H1 (cell line): Measurements from ENCODE around the gene HID1. TPM values are rescaled to one million over a fixed set of nuclear protein-coding genes. Genes with fewer than 3 reads are reported as not detected.

ENCODE experiments used
- CTCF ChIA-PET: fragments of 300-600 bp; sonication (Branson Sonifier 250); formaldehyde crosslinking; loops from one replicate; lab custom pipeline; 2021; ENCODE audit not compliant: partially characterized antibody; lab: Charles Lee
- POLR2A ChIA-PET: fragments of 300-600 bp; sonication (Branson Sonifier 250); formaldehyde crosslinking; loops from one replicate; lab custom pipeline; 2021; ENCODE audit warnings: inconsistent platforms; ENCODE audit not compliant: partially characterized antibody; lab: Charles Lee
- DNase-seq, 2 experiments: peaks; one replicate each; pipeline versions ENCODE4 v3.0.0 to v3.0.0-alpha.2; 2010 to 2022; ENCODE audit warnings: low spot score in 2 of 2, low read depth in 1 of 2, mixed read lengths in 1 of 2
- FAIRE-seq: peaks from 2 replicates; lab custom pipeline; 2011; peaks lifted over from hg19 to GRCh38; lab: Jason Lieb, UNC
- H2AFZ ChIP-seq: 2 replicates; pipeline ENCODE4 v1.8.1; 2012; ENCODE audit warnings: low read length, inconsistent platforms
- H2AK5ac ChIP-seq: 2 replicates; pipeline ENCODE4 v1.6.1; 2013; ENCODE audit warnings: low read depth, low read length
- H2BK120ac ChIP-seq: replicated peaks from 2 replicates; pipeline ENCODE3; 2013; ENCODE audit warnings: low read depth, low read length, inconsistent platforms
- H2BK12ac ChIP-seq: 2 replicates; pipeline ENCODE4 v1.6.1; 2013; ENCODE audit warnings: low read depth, low read length
- H2BK15ac ChIP-seq: 2 replicates; pipeline ENCODE4 v1.6.1; 2013; ENCODE audit warnings: low read length
- H2BK20ac ChIP-seq: 2 replicates; pipeline ENCODE4 v1.6.1; 2013; ENCODE audit warnings: low read length
- H2BK5ac ChIP-seq: 2 replicates; pipeline ENCODE4 v1.6.1; 2013; ENCODE audit warnings: low read depth, low read length
- H3K14ac ChIP-seq: 2 replicates; pipeline ENCODE4 v1.6.1; 2013; ENCODE audit warnings: inconsistent platforms; ENCODE audit not compliant: insufficient read length
- H3K18ac ChIP-seq: 2 replicates; pipeline ENCODE4 v1.6.1; 2013; ENCODE audit warnings: low read length; ENCODE audit errors: extremely low read depth
- H3K23ac ChIP-seq: 2 replicates; pipeline ENCODE4 v1.6.1; 2013; ENCODE audit warnings: inconsistent platforms; ENCODE audit not compliant: insufficient read length
- H3K23me2 ChIP-seq: 2 replicates; pipeline ENCODE4 v1.6.1; 2013; ENCODE audit warnings: low read depth, low read length
- H3K27ac ChIP-seq: 2 replicates; pipeline ENCODE4 v1.6.1; 2011; ENCODE audit warnings: low read depth, low read length, inconsistent platforms
- H3K27me3 ChIP-seq, 4 experiments: replicated peaks in 1 of 4; 1 replicate in 1 of 4; 2 replicates in 3 of 4; pipeline versions ENCODE4 v1.6.1 to v1.8.1; 2011 to 2013; ENCODE audit warnings: low read length in 3 of 4, mild to moderate bottlenecking in 3 of 4, inconsistent platforms in 2 of 4, mixed read lengths in 2 of 4, moderate library complexity in 1 of 4; ENCODE audit not compliant: control insufficient read depth in 3 of 4, insufficient read depth in 3 of 4; ENCODE audit errors: extremely low read depth in 1 of 4
- H3K36me3 ChIP-seq, 4 experiments: 2 replicates each; pipeline versions ENCODE4 v1.6.1 to v1.8.1; 2011 to 2013; ENCODE audit warnings: mild to moderate bottlenecking in 4 of 4, low read length in 3 of 4, moderate library complexity in 2 of 4, control low read depth in 1 of 4, inconsistent platforms in 1 of 4; ENCODE audit not compliant: insufficient read depth in 4 of 4, control insufficient read depth in 2 of 4
- H3K4ac ChIP-seq: replicated peaks from 2 replicates; pipeline ENCODE3; 2013; ENCODE audit warnings: low read length, low read depth, mixed read lengths, inconsistent platforms; ENCODE audit not compliant: insufficient read length
- H3K4me1 ChIP-seq, 4 experiments: replicated peaks in 1 of 4; 1 replicate in 1 of 4; 2 replicates in 3 of 4; pipeline versions ENCODE4 v1.6.1 to v1.8.1; 2011 to 2013; ENCODE audit warnings: low read length in 3 of 4, inconsistent platforms in 2 of 4, mixed read lengths in 1 of 4; ENCODE audit not compliant: insufficient read depth in 4 of 4, control insufficient read depth in 3 of 4
- H3K4me2 ChIP-seq, 2 experiments: 2 replicates each; pipeline versions ENCODE4 v1.6.1 to v1.8.1; 2011 to 2013; ENCODE audit warnings: low read depth in 2 of 2, low read length in 2 of 2, control low read depth in 1 of 2, inconsistent platforms in 1 of 2, mild to moderate bottlenecking in 1 of 2; ENCODE audit not compliant: insufficient read depth in 1 of 2
- H3K4me3 ChIP-seq, 4 experiments: fragments of 200-600, 300-600 bp in 1 of 4; sonication (generic), shearing (Covaris generic), sonication (Bioruptor Twin) in 1 of 4; 2 replicates each; pipeline versions ENCODE4 v1.5.1 to v1.8.1; 2011 to 2016; ENCODE audit warnings: low read length in 4 of 4, low read depth in 3 of 4, control low read depth in 2 of 4, inconsistent platforms in 2 of 4, mild to moderate bottlenecking in 2 of 4, mixed read lengths in 1 of 4, moderate library complexity in 1 of 4; ENCODE audit not compliant: insufficient read depth in 2 of 4; ENCODE audit errors: extremely low read depth in 1 of 4
- H3K56ac ChIP-seq: replicated peaks from 2 replicates; pipeline ENCODE3; 2013; ENCODE audit warnings: low read depth, mild to moderate bottlenecking, mixed read lengths, low read length, inconsistent platforms; ENCODE audit not compliant: insufficient read length
- H3K79me1 ChIP-seq: 2 replicates; pipeline ENCODE4 v1.6.1; 2013; ENCODE audit warnings: low read depth, low read length, control low read depth
- H3K79me2 ChIP-seq, 2 experiments: 2 replicates each; pipeline versions ENCODE4 v1.6.1 to v1.8.1; 2012 to 2013; ENCODE audit warnings: low read length in 2 of 2, mild to moderate bottlenecking in 2 of 2, inconsistent platforms in 1 of 2; ENCODE audit not compliant: insufficient read depth in 2 of 2, control insufficient read depth in 1 of 2
- H3K9ac ChIP-seq, 4 experiments: replicated peaks in 1 of 4; 1 replicate in 1 of 4; 2 replicates in 3 of 4; pipeline versions ENCODE4 v1.6.1 to v1.8.1; 2011 to 2013; ENCODE audit warnings: low read depth in 3 of 4, low read length in 3 of 4, control low read depth in 2 of 4, mild to moderate bottlenecking in 2 of 4, moderate library complexity in 2 of 4, inconsistent platforms in 1 of 4; ENCODE audit errors: extremely low read depth in 1 of 4
- H3K9me3 ChIP-seq, 2 experiments: 2 replicates each; pipeline versions ENCODE4 v1.6.1 to v1.8.1; 2012 to 2013; ENCODE audit warnings: mild to moderate bottlenecking in 2 of 2, moderate library complexity in 2 of 2, control low read depth in 1 of 2, inconsistent platforms in 1 of 2, low read depth in 1 of 2, low read length in 1 of 2, mixed read lengths in 1 of 2; ENCODE audit not compliant: insufficient read depth in 2 of 2
- H4K20me1 ChIP-seq, 2 experiments: replicated peaks in 1 of 2; 2 replicates each; pipeline versions ENCODE3 to v1.8.1; 2011 to 2013; ENCODE audit warnings: inconsistent platforms in 2 of 2, low read length in 2 of 2, mild to moderate bottlenecking in 1 of 2; ENCODE audit not compliant: insufficient read depth in 2 of 2, control insufficient read depth in 1 of 2
- H4K5ac ChIP-seq: 2 replicates; pipeline ENCODE4 v1.6.1; 2013; ENCODE audit warnings: low read length, low read depth, mixed read lengths, inconsistent platforms; ENCODE audit not compliant: insufficient read length
- H4K8ac ChIP-seq: 2 replicates; pipeline ENCODE4 v1.8.0; 2013; ENCODE audit warnings: mild to moderate bottlenecking, moderate library complexity, low read length, inconsistent platforms; ENCODE audit not compliant: insufficient read depth; ENCODE audit errors: extremely low read depth
- H4K91ac ChIP-seq: replicated peaks from 2 replicates; pipeline ENCODE3; 2013; ENCODE audit warnings: low read length, mixed read lengths, inconsistent platforms; ENCODE audit not compliant: insufficient read length
- SP1 ChIP-seq: IDR thresholded peaks from 2 replicates; pipeline ENCODE4 v1.6.1; 2011; ENCODE audit warnings: low read depth, low read length
- WGBS, 2 experiments: shearing (Covaris generic) in 1 of 2; methylation state at CpG; one replicate each; pipeline versions ENCODE4 v1.1.6 to v1.1.7; 2013 to 2015; ENCODE audit warnings: low lambda C conversion rate in 2 of 2, mixed read lengths in 2 of 2, inconsistent platforms in 1 of 2, low coverage in 1 of 2, missing lambda C conversion rate in 1 of 2; ENCODE audit not compliant: insufficient replicate concordance in 2 of 2, insufficient coverage in 1 of 2, insufficient read length in 1 of 2; ENCODE audit errors: extremely low coverage in 1 of 2, missing lambda C conversion rate in 1 of 2; 5-methylcytosine and 5-hydroxymethylcytosine counted together
- polyA plus RNA-seq, 7 experiments: library from polyadenylated mRNA; depleted of rRNA in 3 of 7; stranded (reverse) in 5 of 7; unstranded in 2 of 7; fragments of >200 nt in 5 of 7; fragments of 200-250 nt in 2 of 7; gene quantifications; 1 replicate in 5 of 7; 2 replicates in 1 of 7; 4 replicates in 1 of 7; pipeline versions ENCODE4 v1.2.1 to v1.2.3, GENCODE V29; 2011 to 2013; ENCODE audit warnings: missing spikeins in 2 of 7, mixed read lengths in 2 of 7
- total RNA-seq: library from RNA; stranded (reverse); fragmentation: NEBNext Ultra II Directional; extraction: Animal tissue kit (Norgen Biotek cat#: 25700); gene quantifications from 2 replicates; pipeline ENCODE4 v1.2.1, GENCODE V29; 2021

Gene HID1
- total and polyA plus RNA-seq, 2 of the 8 experiments (the other 6 are each of a cell fraction or from before 2014, with no cell fraction given) = 15.1 to 25.9 TPM

- Histone ChIP-seq H3K4me1 (peaks cover 0 to 19% (median 16%) of the 10 kb centered on the region in 4 experiments; a peak in 6 of 7 replicates), H3K23ac (no peak overlapping the region), H3K4ac (peak overlapping the region; percentile 29), H4K20me1 (peaks cover 0 to 9% of the 10 kb centered on the region in 2 experiments), H3K23me2 (peaks cover 9% of the 10 kb centered on the region; the same call in 1 of the 2 replicates), H2BK5ac (no peak overlapping the region), H3K36me3 (no peaks in the 10 kb centered on the region; a peak in 1 of 8 replicates), H3K9ac (no peak overlapping the region), H3K79me2 (no peaks in the 10 kb centered on the region), H2BK120ac (no peak overlapping the region), H3K18ac (no peak overlapping the region; the same call in none of the 2 replicates), H3K79me1 (no peaks in the 10 kb centered on the region), H4K91ac (peak overlapping the region; percentile 77), H3K4me3 (no peak overlapping the region), H2BK12ac (peak overlapping the region; percentile 90; the same call in 1 of the 2 replicates), H2AK5ac (no peak overlapping the region), H3K9me3 (no peaks in the 10 kb centered on the region), H3K4me2 (no peak overlapping the region; a peak in 1 of 4 replicates), H2BK15ac (0 out of 2 replicates have a peak overlapping the region, but pooled peaks have one; percentile 46), H2BK20ac (no peak overlapping the region), H3K27ac (no peak overlapping the region), H4K5ac (no peak overlapping the region), H4K8ac (peak overlapping the region; percentile 32; the same call in 1 of the 2 replicates), H2AFZ (no peak overlapping the region), H3K56ac (no peak overlapping the region), H3K14ac (no peak overlapping the region), H3K27me3 (peaks cover 37 to 47% (median 39%) of the 10 kb centered on the region in 4 experiments)
- POLR2A ChIA-PET = interaction anchor here (1.1 to 1.8 kb wide), 5 partner anchors 14 to 55 kb away, joined by 3 to 7 read pairs (median 4); partner anchors contain the start of gene FDXR
- WGBS, 2 experiments = 78% methylated on average over 14 of the region's 19 CpGs; no CpG with 5 or more reads in 1 of the 2 experiments
- no peak for DNase-seq
- no peak for FAIRE-seq
- CTCF ChIA-PET = interaction anchor here (0.6 to 49.9 kb wide), 12 partner anchors 10 to 595 kb away, joined by 3 to 1072 read pairs (median 4); partner anchors contain the start of genes FADS6, FDXR and TSEN54
- no peak for TF ChIP-seq SP1
Observed at GRCh38 chr17:74921026-74921681, 51.4 kb downstream of the HID1 start.
